ENCODE measurements around the gene PALLD.

The PALLD gene

DNA sequence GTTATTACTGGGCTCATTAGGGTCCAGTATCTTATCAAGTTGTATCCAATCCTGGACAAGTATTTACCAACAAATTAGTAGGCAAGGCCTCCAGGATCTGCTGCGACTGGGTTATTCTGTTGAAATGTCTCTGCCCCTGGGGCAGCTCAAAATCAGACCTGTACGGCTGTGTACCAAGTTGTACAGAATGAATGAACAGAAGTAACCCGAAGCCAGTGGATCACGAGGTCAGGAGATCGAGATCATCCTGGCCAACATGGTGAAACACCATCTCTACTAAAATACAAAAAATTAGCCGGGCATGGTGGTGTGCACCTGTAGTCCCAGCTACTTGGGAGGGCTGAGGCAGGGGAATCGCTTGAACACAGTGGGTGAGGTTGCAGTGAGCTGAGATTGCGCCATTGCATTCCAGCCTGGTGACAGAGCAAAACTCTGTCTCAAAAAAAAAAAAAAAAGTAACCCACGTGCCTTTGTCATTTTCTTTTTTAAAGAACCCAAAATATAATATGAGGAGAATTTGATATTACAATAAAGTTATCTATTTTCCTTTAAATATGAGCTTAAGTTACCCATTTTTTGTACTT, 385.9 kb downstream of the PALLD start:
- DNase-seq = no peak

DNA sequence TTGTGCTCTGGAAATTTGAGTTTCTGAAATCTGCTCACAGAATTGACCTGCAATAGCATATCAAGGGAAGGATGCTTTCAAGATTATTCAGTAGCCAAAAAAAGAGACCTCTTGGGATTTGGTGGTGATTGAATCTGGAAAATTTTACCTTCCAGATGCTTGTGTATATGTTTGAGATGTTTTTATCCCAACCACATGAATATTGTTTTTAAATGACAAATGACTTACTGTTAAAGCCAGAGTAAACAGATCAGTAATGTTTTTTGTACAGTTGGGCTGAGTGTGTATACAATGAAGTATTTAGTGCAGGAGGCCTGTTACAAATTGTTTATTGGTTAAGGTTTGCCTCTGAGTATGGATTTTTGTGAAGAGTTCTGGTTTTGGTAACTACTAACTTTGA, 386.7 kb downstream of the PALLD start:
- DNase-seq = no peak

GRCh38 chr4:168884251-168885124, 387.6 kb downstream of the PALLD start:
- no peak for DNase-seq

DNA sequence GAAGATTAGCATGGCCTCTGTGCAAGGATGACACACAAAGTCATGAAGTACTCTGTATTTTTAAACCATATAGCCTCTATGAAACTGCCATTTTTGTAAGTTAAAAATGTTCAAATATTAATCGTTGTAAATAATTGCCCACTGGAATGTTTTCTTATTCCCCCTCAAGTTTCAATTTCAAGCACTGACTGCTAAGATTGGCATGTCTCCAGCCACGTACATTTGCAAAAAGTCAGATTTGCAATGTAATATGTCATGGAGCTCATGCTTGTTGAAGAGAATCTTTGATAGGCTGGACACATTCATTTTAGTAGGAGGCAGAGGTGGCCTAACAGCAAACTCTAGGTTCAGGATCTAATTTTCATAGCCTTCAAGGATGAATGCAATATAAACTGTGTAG, 388.5 kb downstream of the PALLD start:
- no peak for DNase-seq

DNA sequence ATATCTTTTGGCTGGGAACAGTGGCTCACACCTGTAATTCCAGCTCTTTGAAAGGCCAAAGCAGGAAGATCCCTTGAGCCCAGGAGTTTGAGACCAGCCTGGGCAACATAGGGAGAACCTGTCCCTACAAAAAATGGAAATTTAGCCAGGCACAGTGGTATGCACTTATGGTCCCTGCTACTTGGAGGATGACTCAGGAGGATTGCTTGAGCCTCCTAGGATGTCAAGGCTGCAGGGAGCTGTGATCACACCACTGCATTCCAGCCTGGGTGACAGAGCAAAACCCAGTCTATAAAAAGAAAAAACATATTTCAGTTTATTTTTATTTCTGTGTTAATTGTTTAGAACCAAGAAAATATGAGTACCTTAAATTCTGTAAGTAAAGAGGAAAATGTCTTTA, 389.5 kb downstream of the PALLD start:
- DNase-seq = no peak

GRCh38 chr4:168887809-168888208, 391.0 kb downstream of the PALLD start:
- no peak for DNase-seq

GRCh38 chr4:168888715-168889215, 391.9 kb downstream of the PALLD start:
- no peak for DNase-seq

GRCh38 chr4:168891086-168891485, 394.2 kb downstream of the PALLD start:
- DNase-seq = no peak

DNA sequence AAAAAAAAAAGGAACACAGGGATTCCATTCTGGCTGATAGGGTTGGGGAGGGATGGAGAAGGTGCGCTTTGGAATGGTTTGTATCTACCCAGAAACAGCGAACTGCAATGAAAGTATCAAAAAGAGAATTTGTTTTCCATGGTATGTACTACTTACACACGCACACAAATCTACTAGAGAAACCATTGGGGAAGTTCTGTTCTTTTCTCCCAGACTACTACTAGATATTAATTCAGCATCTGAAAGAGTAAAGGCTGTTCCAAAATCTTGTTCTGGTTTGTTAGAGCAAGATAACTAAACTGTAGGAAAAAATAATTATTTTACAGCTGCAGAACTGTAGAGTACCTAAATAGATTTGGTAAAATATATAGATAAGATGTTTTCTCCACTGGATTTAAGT, 394.8 kb downstream of the PALLD start:
- no peak for DNase-seq

GRCh38 chr4:168892475-168892874, 395.6 kb downstream of the PALLD start:
- no peak for DNase-seq

- DNase-seq = no peak
These were observed 396.4 kb downstream of the PALLD start for GRCh38 chr4:168893205-168893604.

- no peak for DNase-seq
These were observed 397.0 kb downstream of the PALLD start for GRCh38 chr4:168893807-168894206.

DNA sequence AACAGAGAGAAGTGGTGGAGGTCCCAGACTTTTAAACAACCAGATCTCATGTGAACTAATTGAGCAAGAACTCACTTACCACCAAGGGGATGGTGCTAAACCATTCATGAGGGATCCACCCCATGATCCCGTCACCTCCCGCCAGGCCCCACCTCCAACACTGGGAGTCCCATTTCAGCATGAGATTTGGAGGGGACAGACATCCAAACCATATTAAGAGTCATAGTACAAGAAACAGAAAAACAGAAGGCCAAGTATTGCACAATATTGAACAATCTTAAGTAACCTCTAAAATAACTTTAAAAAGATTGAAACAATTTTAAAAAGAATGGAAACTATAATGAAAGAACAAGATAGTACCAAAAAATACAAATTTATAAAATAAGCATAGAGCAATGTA, 403.2 kb downstream of the PALLD start:
- DNase-seq = no peak

- no peak for DNase-seq
These were observed 410.4 kb downstream of the PALLD start for GRCh38 chr4:168907119-168907698.

- no peak for DNase-seq
These were observed 411.2 kb downstream of the PALLD start for GRCh38 chr4:168908093-168908492.

GRCh38 chr4:168908851-168909273, 412.0 kb downstream of the PALLD start:
- no peak for DNase-seq

- no peak for DNase-seq
These were observed 417.2 kb downstream of the PALLD start for GRCh38 chr4:168914095-168914494.

GRCh38 chr4:168917138-168917779, 420.4 kb downstream of the PALLD start:
- DNase-seq = no peak

DNA sequence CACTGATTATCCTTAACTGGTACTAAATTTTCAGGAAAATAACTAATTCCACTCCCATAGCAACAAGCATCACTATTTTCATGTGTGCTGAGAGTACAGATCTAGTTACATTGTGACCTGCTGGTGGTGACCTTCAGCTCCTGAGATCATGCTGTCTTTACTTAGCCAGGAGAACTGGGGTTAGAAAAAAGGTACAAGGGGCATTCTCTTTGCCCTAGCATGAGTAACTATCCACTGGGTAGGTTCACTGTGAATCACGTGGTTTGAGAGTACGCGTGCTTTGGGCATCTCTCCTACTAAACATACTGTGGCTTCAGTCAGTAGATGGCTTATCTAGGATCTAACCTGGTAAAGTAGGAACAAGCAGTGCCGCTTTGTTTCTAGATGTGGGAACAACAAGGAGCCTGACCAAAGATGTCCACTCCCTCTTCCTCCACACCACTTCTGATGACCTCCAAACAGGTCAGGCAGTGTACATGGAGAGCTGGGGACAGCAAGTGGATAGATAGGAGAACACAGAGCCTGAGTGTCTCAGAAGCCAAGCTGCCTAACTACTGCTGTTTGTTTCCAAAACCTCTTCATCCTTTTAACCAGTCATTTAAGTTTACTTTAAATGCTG, 423.0 kb downstream of the PALLD start:
- DNase-seq = no peak

DNA sequence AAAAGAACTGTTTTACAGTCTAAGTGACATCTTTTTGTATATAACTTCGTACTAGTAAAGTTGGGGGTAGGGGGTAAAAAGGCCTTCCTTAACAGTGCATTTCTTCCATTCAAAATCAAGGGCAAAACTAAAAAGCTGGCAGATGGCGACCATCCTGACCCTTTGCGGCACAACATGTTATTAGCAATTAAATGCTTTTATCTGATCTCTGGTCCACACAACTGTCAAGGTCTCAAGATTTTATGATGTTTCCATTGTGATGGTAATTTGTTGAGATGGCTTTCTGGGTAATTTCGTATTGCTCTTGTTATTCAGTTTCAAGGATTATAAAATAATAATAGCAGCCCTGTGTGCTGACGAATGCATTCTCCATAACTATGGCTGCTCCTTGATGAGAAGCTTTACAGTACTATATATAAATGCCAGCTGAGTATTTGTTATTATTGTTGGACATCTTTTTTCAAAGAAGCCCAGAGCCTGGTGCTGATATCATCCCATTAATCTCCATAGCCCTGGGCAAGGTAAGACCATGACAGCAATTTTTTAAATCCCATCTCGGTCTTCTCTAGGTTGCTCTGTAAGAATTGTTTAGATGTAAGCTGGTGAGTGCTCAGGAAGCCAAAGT, 423.7 kb downstream of the PALLD start:
- no peak for DNase-seq

- peak; percentile 20 for DNase-seq
These were observed 426.8 kb downstream of the PALLD start for GRCh38 chr4:168923526-168924194.

DNA sequence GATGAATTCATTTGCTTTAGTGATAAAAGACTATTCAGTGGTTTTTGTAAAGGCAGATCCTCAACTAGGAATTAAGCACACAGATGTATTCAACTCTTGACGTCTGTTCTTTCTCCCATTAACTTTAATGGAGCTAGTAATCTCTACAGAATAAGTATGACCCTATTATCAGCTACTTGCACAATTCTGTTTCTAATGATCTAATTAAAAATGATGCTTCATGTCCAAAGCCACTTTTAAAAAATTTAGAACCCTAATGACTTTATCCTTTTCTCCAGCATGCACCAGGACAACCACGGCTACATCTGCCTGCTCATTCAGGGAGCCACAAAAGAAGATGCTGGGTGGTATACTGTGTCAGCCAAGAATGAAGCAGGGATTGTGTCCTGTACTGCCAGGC, 427.8 kb downstream of the PALLD start:
- DNase-seq = no peak

Measured in T1000 (cell line).